SK-N-SH (cell line): Measurements from ENCODE around the gene PTPRD. TPM values are rescaled to one million over a fixed set of nuclear protein-coding genes. Genes with fewer than 3 reads are reported as not detected.

Experiments
- CTCF ChIA-PET: fragments of 300-600, 350-600 bp; formaldehyde crosslinking; extraction: SDS; loops from one replicate; lab custom pipeline; 2021; lab: Yijun Ruan, JAX
- POLR2A ChIA-PET: fragments of 350-600 bp; sonication (Branson Sonifier 250); formaldehyde crosslinking; extraction: SDS; loops from one replicate; lab custom pipeline; 2020; ENCODE audit warnings: antibody characterized with exemption, inconsistent platforms; lab: Yijun Ruan, JAX
- DNase-seq: peaks from one replicate; pipeline ENCODE4 v3.0.0; 2012
- H2AFZ ChIP-seq: fragments of 200-600 bp; sonication (generic); 2 replicates; pipeline ENCODE4 v1.8.1; 2016; ENCODE audit warnings: antibody characterized with exemption, mild to moderate bottlenecking, low read depth
- H3F3A ChIP-seq: fragments of 200-600 bp; sonication (generic); replicated peaks from 2 replicates; pipeline ENCODE3; 2016; ENCODE audit warnings: antibody characterized with exemption, mild to moderate bottlenecking; ENCODE audit not compliant: insufficient read depth
- H3K27ac ChIP-seq, 2 experiments: fragments of 200-500 bp in 1 of 2; fragments of 200-600 bp in 1 of 2; sonication (Bioruptor generic) in 1 of 2; sonication (generic), shearing (Covaris generic) in 1 of 2; 2 replicates each; pipeline versions ENCODE4 v1.5.1 to v1.6.1; 2014 to 2016; ENCODE audit warnings: low read depth in 2 of 2, inconsistent platforms in 1 of 2, low read length in 1 of 2, mild to moderate bottlenecking in 1 of 2, mixed read lengths in 1 of 2
- H3K27me3 ChIP-seq: fragments of 200-600 bp; sonication (generic), shearing (Covaris generic); 2 replicates; pipeline ENCODE4 v1.6.1; 2016; ENCODE audit warnings: mixed run types; ENCODE audit not compliant: insufficient read depth
- H3K36me3 ChIP-seq, 2 experiments: fragments of 200-500 bp in 1 of 2; fragments of 200-600 bp in 1 of 2; sonication (Bioruptor generic) in 1 of 2; sonication (generic) in 1 of 2; replicated peaks in 1 of 2; 2 replicates each; pipeline versions ENCODE3 to v1.5.1; 2014 to 2016; ENCODE audit warnings: low read length in 1 of 2, mild to moderate bottlenecking in 1 of 2; ENCODE audit not compliant: insufficient read depth in 2 of 2, control insufficient read depth in 1 of 2
- H3K4me1 ChIP-seq, 2 experiments: fragments of 200-500 bp in 1 of 2; fragments of 200-600 bp in 1 of 2; sonication (Bioruptor generic) in 1 of 2; sonication (generic), shearing (Covaris generic) in 1 of 2; 2 replicates each; pipeline versions ENCODE4 v1.5.1 to v1.6.1; 2014 to 2016; ENCODE audit warnings: low read depth in 1 of 2, low read length in 1 of 2, mixed run types in 1 of 2; ENCODE audit not compliant: insufficient read depth in 2 of 2, control insufficient read depth in 1 of 2
- H3K4me2 ChIP-seq: fragments of 200-600 bp; sonication (generic), shearing (Covaris generic); 2 replicates; pipeline ENCODE4 v1.6.1; 2017; ENCODE audit warnings: mixed run types
- H3K4me3 ChIP-seq, 2 experiments: fragments of 200-500 bp in 1 of 2; fragments of 200-600 bp in 1 of 2; sonication (Bioruptor generic) in 1 of 2; sonication (generic), shearing (Covaris generic) in 1 of 2; 2 replicates each; pipeline versions ENCODE4 v1.5.1 to v1.8.1; 2014 to 2016; ENCODE audit warnings: low read depth in 2 of 2, inconsistent platforms in 1 of 2, low read length in 1 of 2, mild to moderate bottlenecking in 1 of 2, mixed read lengths in 1 of 2, moderate library complexity in 1 of 2
- H3K79me2 ChIP-seq: fragments of 200-600 bp; sonication (generic); 2 replicates; pipeline ENCODE4 v1.8.1; 2017; ENCODE audit warnings: mild to moderate bottlenecking; ENCODE audit not compliant: insufficient read depth
- H3K9ac ChIP-seq: fragments of 200-600 bp; sonication (generic); 2 replicates; pipeline ENCODE4 v1.6.1; 2017; ENCODE audit warnings: mixed run types
- H3K9me2 ChIP-seq: fragments of 200-600 bp; sonication (generic); 2 replicates; pipeline ENCODE4 v1.6.1; 2017; ENCODE audit warnings: mixed run types
- H3K9me3 ChIP-seq: fragments of 200-600 bp; sonication (generic); 2 replicates; pipeline ENCODE4 v1.6.1; 2017; ENCODE audit warnings: mixed run types, mild to moderate bottlenecking, moderate library complexity
- H4K20me1 ChIP-seq: fragments of 200-600 bp; sonication (generic); 2 replicates; pipeline ENCODE4 v1.6.1; 2017; ENCODE audit warnings: mild to moderate bottlenecking, mixed run types; ENCODE audit not compliant: insufficient read depth
- ELF1 ChIP-seq: IDR thresholded peaks from 2 replicates; pipeline ENCODE4 v1.4.0; 2012
- EP300 ChIP-seq, 2 experiments: IDR thresholded peaks; 2 replicates each; pipeline versions ENCODE4 v1.4.0 to v1.6.1; 2012; ENCODE audit warnings: borderline replicate concordance in 1 of 2, low read depth in 1 of 2, low read length in 1 of 2
- EZH2phosphoT487 ChIP-seq: fragments of 200-600 bp; sonication (generic); IDR thresholded peaks from 2 replicates; pipeline ENCODE4 v1.6.1; 2017; ENCODE audit warnings: low read depth, mixed run types, mild to moderate bottlenecking, antibody characterized with exemption, moderate library complexity, borderline replicate concordance
- GABPA ChIP-seq: IDR thresholded peaks from 2 replicates; pipeline ENCODE4 v1.4.0; 2012; ENCODE audit warnings: low read depth, mild to moderate bottlenecking
- GATA2 ChIP-seq: sonication (generic); formaldehyde crosslinking; IDR thresholded peaks from 2 replicates; pipeline ENCODE4 v1.5.0; 2020; ENCODE audit warnings: mild to moderate bottlenecking, missing genetic modification reagents
- IRF3 ChIP-seq: fragments of 150-350 bp; IDR thresholded peaks from 2 replicates; pipeline ENCODE4 v1.6.1; 2016; ENCODE audit warnings: mild to moderate bottlenecking, low read depth, low read length
- MXI1 ChIP-seq: IDR thresholded peaks from 2 replicates; pipeline ENCODE4 v1.6.1; 2012; ENCODE audit warnings: mild to moderate bottlenecking, low read depth, low read length, improper control_type of control experiment
- NFIC ChIP-seq: IDR thresholded peaks from 2 replicates; pipeline ENCODE4 v1.4.0; 2012; ENCODE audit warnings: borderline replicate concordance
- REST ChIP-seq: IDR thresholded peaks from 2 replicates; pipeline ENCODE4 v1.6.1; 2012; ENCODE audit warnings: mild to moderate bottlenecking, low read depth, low read length, moderate library complexity
- RFX5 ChIP-seq: IDR thresholded peaks from 2 replicates; pipeline ENCODE4 v1.6.1; 2012; ENCODE audit warnings: mild to moderate bottlenecking, improper control_type of control experiment, low read length
- SIN3A ChIP-seq: IDR thresholded peaks from 2 replicates; pipeline ENCODE4 v1.6.1; 2012; ENCODE audit warnings: low read depth, mild to moderate bottlenecking, low read length, moderate library complexity, borderline replicate concordance
- SMC3 ChIP-seq: IDR thresholded peaks from 2 replicates; pipeline ENCODE4 v1.6.1; 2012; ENCODE audit warnings: low read depth, low read length, improper control_type of control experiment
- TCF12 ChIP-seq: IDR thresholded peaks from 2 replicates; pipeline ENCODE4 v1.4.0; 2012
- TEAD4 ChIP-seq: IDR thresholded peaks from 2 replicates; pipeline ENCODE4 v1.4.0; 2012; ENCODE audit warnings: mild to moderate bottlenecking, borderline replicate concordance; ENCODE audit not compliant: insufficient read depth
- USF1 ChIP-seq: IDR thresholded peaks from 2 replicates; pipeline ENCODE4 v1.4.0; 2012; ENCODE audit warnings: low read depth, borderline replicate concordance
- ZBTB33 ChIP-seq: IDR thresholded peaks from 2 replicates; pipeline ENCODE4 v1.4.0; 2012; ENCODE audit warnings: low read depth, borderline replicate concordance
- whole genome bisulfite sequencing: methylation state at CpG from one replicate; pipeline ENCODE4 v1.1.6; 2017; ENCODE audit warnings: low lambda C conversion rate; 5-methylcytosine and 5-hydroxymethylcytosine counted together
- polyA plus RNA-seq, 3 experiments: library from polyadenylated mRNA; depleted of rRNA; stranded (reverse); fragments of >200 nt; gene quantifications; 2 replicates each; pipeline ENCODE4 v1.2.3, GENCODE V29; 2012

The PTPRD gene
- polyA plus RNA-seq, 1 of the 3 experiments (the other 2 are of a cell fraction) = 0.15 TPM

GRCh38 chr9:8400378-8400777, 2212.4 kb downstream of the PTPRD start:
- no peak for DNase-seq
- H3K27ac ChIP-seq = no peak overlapping the region
- no peaks in the 10 kb centered on the region for H3K4me1 ChIP-seq
- H4K20me1 ChIP-seq = no peaks in the 10 kb centered on the region
- no peak overlapping the region for H3K4me2 ChIP-seq
- H2AFZ ChIP-seq = no peak overlapping the region
- H3K9me3 ChIP-seq = no peaks in the 10 kb centered on the region
- no peak overlapping the region for H3K4me3 ChIP-seq
- H3K27me3 ChIP-seq = no peaks in the 10 kb centered on the region
- POLR2A ChIA-PET = no interaction called here
- no peaks in the 10 kb centered on the region for H3K9me2 ChIP-seq
- no peak for TF ChIP-seq NFIC
- TF ChIP-seq USF1 = no peak
- TF ChIP-seq EZH2phosphoT487 = no peak
- TF ChIP-seq TCF12 = no peak
- no peak for TF ChIP-seq EP300 (IDR thresholded peaks at IDR 0.05; ENCODE audit: borderline replicate concordance in 1 of 2, low read depth in 1 of 2, low read length in 1 of 2)
- TF ChIP-seq SIN3A = no peak
- TF ChIP-seq ZBTB33 = no peak
- TF ChIP-seq GATA2 (CRISPR knock-in tag) = no peak
- H3K36me3 ChIP-seq = no peaks in the 10 kb centered on the region
- WGBS = 64% methylated on average over 1 of the region's 1 CpG
- no peaks in the 10 kb centered on the region for H3K79me2 ChIP-seq
- H3F3A ChIP-seq = no peaks in the 10 kb centered on the region
- H3K9ac ChIP-seq = no peak overlapping the region
- CTCF ChIA-PET = interaction anchor here (0.8 to 1.9 kb wide), 2 partner anchors 14 to 19 kb away, joined by 3 to 5 read pairs; no protein-coding TSS in a partner anchor

DNA sequence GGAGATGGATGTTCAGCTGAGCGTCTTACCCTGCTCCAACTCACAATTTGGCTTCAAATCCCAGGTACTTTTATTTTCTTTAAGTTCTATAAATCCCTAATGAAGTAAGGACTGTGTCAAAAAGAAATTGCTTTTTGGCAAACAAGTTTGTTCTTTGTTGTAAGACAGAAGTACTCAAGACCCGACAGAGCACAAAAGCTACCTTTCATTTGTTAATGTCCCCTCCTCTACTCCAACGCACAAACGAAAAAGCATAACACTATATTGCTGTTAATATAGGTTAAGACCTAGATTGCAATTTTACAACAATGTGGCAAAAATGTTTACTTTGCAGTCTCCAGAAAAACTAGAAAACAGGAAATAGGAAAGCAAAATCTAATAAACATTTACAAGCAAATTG, 2217.8 kb downstream of the PTPRD start:
- DNase-seq = no peak
- 61% methylated on average over 4 of the region's 4 CpGs for WGBS
- no peaks in the 10 kb centered on the region for H3K4me1 ChIP-seq
- no peak overlapping the region for H3K9ac ChIP-seq
- CTCF ChIA-PET = interaction anchor here (0.8 kb wide), 1 partner anchor 9 kb away, joined by 3 read pairs; no protein-coding TSS in a partner anchor
- H4K20me1 ChIP-seq = no peaks in the 10 kb centered on the region
- POLR2A ChIA-PET = no interaction called here
- H3K27ac ChIP-seq = no peak overlapping the region
- H2AFZ ChIP-seq = no peak overlapping the region
- TF ChIP-seq EZH2phosphoT487 (no peak), ELF1 (no peak), TEAD4 (no peak), GABPA (no peak), MXI1 (no peak), REST (no peak), SMC3 (no peak), GATA2 (CRISPR knock-in tag) (no peak), RFX5 (no peak), TCF12 (no peak), IRF3 (no peak)
- TF ChIP-seq, all 33 proteins: peak for 0
- no peaks in the 10 kb centered on the region for H3K9me3 ChIP-seq
- H3K36me3 ChIP-seq = no peaks in the 10 kb centered on the region
- no peak overlapping the region for H3K4me2 ChIP-seq
- H3F3A ChIP-seq = no peaks in the 10 kb centered on the region
- no peaks in the 10 kb centered on the region for H3K27me3 ChIP-seq
- no peaks in the 10 kb centered on the region for H3K9me2 ChIP-seq
- no peaks in the 10 kb centered on the region for H3K79me2 ChIP-seq
- H3K4me3 ChIP-seq = no peak overlapping the region
